ENCODE measurements around the gene EPS8.

EPS8 gene

DNA sequence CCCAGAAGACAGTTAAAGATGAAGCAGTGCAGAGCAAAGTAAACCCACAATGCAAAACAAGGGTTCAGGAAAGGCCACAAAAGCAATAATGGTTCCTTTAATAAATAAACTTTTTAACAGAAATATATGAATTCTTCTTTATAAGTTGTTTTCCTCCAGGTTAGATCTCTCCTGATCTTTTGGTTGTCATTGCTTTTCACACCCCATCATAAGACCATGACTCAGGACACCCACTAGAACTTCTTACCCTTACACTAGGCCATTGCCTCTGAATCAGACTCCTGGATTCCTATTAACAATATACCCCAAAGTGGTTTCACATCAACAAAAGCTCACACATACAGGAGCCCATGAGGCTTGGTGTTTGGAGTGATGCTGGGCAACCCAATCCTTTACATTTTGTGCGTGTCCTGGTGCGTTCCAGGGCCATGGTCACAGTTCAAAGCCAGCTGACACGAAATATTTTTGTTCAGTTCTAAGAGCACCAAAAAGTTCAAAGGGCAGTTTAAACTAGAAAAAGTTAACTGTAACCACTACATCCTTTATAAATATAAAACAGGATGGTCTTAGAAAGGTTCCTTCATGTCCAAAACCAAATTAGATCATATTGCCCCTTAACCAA lies 187.0 kb downstream of the EPS8 start:
- no peak for DNase-seq (ENCODE audit: low spot score)

DNA sequence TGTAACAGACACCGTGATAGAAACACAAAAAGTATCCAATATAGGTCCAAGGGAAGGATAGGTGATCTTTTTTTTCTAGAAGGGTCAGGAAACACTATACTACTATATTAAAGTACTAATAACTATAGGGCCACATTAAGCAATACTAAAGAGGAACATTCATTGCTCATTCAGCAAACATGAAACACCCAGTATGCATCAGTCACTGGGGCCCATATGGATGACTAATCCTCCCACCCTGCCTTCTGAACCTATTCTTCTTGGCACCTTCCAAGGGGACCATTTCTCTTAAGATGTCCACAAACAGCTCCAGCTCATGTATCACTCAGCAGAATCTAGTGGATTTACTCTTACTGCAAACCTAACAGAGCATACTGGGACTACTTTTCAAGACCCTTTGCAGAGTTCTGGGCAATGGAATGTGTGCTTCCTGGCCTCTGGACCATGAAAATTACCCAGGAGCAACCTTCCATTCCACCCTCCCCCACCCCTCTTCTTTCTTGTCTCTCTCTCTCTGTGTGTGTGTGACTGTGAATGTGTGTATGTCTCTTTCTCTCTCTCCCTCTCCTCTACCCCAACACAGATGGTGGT lies 187.9 kb downstream of the EPS8 start:
- peak; percentile 54 for DNase-seq (ENCODE audit: low spot score)

DNA sequence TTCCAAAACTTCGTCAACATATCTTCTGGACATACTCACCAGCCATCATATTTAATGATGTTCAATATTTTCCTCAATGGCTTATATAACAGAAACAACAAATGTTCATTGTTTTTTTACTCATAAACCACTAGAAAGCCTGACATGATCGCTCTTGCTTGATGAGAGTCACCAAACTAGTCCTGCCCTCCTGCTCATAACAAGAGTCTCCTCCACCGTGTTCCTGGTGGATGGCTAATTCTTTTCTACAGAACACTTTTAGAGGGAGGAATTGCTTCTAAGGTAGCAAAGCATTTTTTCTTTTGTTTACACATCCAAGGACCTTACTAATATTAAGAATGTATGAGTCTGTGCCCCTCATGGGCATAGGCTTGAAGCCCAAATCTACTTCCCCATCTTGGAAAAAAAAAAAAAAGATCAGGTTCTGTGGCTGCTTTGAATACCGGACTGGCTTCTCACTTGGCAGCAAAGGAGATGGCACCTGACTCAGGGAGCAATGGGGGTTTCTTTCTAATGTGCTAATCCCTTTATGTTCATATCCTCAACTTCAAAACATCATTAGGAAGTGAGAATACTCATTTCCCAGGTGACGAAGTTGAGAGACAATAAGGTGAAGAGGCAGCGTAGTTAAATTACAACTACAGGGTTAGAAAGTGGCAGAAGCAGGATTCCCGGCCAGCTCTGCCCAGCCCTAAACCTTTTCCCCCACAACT lies 188.8 kb downstream of the EPS8 start:
- DNase-seq (ENCODE audit: low spot score), result no peak

DNA sequence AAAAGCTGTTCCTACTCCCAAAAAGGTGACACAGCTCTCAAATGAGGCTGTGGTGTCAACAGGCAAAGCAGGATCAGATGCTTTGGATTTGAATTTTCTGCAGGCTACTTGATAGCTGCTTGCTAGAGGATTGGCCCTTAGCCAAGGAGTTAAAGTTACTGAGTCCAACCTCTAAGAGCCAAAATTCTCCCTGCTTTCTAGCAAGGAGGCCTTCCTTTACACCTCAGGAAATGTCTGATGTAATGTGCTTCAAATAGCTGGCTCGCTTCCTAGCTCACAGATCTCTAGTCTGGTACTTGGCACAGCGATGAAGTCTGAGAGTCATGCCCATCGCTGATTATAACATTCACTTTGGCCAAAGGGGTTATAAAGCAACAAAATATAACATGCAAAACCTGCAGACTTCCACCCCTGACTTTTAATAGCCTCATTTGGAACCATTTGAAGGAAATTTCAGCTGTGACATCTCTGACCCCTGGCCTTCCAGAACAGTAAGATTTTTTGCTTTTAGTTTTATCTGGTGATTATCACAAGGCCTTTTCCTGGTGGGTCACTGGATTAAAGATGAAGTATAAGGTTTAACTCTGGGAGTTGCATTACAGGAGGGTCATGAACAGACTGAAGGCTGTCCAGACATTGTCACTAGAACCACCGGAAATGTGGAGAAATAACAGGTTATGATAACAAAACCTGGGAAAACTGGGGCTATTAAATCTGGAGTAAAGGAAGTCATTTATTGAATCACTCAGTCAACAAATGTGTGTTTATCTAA lies 189.7 kb downstream of the EPS8 start:
- DNase-seq (ENCODE audit: low spot score), result no peak

DNA sequence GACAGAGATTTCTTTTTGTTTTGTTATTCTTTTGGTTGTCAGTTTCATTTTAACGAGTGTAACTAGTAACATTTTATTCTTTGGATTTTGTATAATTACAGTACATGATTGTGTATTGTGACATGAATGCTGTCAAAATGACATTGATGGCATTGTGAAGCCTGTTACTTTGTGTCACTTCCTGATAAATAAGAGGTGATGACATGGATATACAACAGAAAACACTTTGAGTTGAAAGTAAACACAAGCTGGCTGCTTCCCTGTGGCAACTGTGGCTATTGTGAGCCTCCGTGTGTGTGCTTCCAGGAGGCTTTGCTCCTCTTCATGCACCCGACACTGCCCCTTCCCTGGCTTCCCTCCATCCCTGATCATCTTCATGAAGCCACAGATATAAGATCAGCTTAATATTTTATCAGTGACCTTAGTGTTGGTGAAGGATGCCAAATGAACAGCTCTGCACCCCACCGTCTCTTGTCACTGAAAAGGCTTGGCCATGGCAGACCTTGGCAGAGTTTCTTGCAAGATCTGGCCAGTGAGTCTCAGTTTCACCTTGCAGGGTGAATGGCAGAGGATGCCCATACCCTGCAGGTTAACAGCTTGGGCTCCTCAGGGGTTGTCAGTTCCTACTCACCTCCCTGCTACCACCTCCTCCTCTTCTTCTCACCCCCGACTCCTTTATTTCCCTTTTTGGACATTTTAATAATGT lies 191.9 kb downstream of the EPS8 start:
- DNase-seq (ENCODE audit: low spot score), result no peak

DNA sequence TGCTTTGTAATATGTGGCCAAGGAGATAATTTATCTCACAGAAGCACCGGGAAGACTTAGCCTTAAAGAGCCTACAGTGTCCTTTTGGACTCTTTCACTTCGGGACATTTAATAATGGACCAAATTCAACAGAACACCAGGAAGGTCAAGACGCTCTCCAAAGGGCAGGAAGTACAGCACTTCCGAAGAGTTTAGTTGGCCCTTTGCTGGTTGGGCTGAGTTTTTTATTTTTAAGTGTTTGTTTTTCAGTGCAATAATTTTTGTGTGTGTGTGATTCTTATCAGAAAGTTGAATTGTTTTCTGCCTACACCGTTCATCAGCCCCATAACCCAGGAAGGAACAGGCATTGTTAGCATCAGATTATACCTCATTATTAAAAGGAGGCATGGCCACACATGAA lies 193.0 kb downstream of the EPS8 start:
- DNase-seq (ENCODE audit: low spot score), result no peak

DNA sequence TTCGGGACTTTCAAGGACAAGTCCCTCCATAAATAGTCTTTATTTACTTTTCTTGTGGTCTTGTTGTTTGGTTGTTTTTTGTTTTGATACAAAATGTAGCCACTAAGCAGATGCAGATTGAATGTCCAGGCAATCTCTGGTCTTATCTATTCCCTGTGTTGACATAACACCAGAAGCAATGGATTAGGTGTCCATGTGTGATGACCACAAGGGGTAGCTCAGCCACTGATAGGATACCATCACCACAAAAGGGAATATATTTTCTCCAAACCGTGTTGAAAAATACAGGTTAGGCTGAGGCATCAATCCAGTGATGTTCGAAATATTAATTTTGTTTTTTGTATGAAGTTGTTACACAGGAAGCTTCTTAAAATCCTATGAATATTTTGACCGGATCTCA lies 196.3 kb downstream of the EPS8 start:
- DNase-seq (ENCODE audit: low spot score), result no peak

DNA sequence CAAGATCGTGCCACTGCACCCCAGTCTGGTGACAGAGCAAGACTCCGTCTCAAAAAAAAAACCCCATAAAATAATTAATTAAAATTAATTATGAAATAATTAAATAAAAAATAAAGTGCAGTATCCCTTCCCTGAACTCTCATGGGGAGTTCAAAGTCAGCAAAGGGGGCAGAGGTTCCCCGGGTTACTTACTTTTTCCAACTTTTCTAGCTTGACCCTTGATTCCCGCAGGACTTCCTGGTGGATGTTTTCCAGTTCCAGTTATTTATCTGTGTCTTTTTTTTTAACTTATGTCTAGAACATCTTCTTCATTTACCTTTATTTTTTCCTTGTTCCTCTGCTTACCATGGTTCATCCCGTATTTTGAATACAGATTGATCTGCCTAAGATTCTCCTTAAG lies 197.4 kb downstream of the EPS8 start:
- no peak for DNase-seq (ENCODE audit: low spot score)

DNA sequence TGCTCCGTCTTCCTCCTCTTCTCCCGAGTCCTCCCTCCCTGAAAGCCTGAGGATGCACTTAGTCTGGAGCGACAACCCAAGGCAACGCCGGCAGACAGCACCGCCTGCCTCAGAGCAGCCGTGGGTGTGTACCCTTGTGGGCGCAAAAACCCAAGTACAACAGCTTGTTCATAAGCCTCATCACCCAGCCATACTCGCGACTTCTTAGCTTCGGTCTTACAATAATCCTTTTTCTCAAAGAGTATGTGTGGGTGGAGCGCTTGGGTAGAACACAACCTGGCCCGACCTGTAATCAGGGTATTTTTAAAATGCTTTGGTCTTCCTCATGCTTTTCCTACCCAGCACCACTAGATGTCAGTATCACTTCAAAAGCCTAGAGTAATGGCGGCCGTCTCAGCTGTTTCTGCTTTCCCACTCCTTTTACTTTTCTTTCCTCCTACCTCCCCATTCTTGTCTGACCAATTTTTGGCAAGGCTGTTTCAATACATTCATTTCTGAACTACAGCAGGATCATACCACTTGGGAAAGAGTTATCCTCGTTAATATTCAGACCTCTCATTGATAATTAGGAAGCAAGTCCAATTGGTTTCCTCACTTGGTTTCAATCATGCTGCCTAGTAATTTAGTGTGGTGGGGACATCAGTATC lies 198.9 kb downstream of the EPS8 start:
- DNase-seq (ENCODE audit: low spot score), result peak; percentile 79

DNA sequence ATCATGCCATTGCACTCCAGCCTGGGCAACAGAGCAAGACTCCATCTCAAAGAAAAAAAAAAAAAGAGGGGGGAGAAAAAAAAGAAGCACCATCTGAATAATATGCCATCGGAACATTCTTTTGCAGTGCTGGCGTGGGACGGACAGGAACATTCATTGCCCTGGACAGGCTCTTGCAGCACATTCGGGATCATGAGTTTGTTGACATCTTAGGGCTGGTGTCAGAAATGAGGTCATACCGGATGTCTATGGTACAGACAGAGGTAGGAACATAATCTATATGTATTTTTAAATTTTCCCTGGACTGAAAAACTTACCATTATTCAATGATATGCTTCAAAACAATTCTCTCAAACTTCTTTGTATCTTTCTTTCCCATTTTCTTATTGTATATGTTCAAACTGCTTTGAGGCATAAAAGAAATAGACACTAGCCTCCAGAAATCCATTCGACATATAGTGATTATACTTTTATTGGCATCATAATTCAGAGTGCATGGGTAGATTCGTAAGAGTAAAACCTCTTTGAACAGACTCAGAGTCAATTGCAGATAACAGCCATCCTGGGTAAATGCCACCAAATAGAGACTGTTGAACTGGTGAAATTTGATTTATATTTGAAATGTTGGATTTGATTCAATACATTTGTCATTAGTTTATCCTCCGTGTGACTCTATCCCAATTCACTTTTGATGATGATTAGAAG lies 199.7 kb downstream of the EPS8 start:
- no peak for DNase-seq (ENCODE audit: low spot score)

DNA sequence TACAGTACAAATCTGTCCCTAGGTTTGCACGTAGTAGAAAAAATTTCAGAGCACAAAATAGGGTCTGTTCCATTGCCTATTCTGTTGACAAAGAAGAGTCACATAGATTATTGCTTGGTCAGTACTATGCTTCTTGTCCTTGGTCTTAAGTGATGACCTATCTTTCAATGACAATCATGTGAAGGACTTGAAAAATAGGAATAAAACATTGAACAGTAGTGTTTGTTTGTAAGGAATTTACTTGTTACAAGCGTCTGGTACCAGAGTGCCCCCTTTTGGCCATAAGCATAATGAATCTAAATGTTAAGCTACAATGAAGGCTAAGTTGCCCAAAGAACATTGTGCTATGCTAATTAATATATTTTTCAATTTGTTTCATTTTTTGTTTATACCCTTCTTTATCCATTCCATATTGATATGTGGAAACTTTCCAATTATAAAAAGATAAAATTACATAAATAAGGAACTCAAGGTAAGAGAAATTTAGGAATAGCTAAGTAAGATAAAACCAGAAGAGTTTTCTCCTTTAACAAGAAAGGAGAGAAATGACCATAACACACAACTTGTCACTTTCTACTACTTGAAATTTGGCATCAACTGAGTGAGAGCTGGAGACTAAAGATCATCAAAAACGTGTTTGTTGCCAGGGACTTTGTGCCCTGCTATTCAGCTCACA lies 204.7 kb downstream of the EPS8 start:
- peak; percentile 61 for DNase-seq (ENCODE audit: low spot score)

DNA sequence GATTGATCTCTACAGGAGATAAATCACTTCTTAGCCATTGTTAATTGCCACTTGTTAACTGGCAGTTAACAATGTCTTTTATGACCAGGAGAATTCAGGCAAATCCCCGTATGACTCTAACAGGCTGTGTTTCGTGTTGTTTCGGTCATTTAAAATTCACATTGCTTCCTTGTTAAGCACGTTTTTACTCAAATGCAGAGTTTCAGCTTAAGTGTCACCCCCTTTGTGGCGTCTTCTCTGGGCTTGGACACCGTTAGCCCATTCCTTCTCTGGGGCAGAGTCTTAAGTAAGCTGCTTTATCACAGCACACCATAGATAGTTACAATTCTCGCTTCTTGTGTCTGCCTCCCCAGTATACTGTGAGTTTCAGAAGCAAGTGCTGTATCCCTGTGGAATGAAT lies 205.4 kb downstream of the EPS8 start:
- no peak for DNase-seq (ENCODE audit: low spot score)

DNA sequence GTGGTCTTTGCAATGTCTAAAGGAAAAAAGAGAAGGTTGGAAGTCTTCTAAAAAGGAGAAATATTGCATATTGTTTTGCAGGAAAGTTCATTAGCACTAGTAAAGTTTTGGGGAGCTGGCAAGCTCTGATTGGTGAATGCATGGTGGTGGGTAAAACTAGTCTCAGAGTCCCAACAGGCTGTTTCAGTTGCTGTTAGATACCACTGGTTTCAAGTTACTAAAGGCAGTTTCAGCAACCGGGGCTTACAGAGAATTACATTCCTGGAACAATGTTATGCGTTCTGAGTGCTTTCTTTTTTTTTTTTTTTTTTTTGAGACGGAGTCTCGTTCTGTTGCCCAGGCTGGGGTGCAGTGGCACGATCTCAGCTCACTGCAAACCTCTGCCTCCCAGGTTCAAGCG lies 208.2 kb downstream of the EPS8 start:
- no peak for DNase-seq (ENCODE audit: low spot score)

DNA sequence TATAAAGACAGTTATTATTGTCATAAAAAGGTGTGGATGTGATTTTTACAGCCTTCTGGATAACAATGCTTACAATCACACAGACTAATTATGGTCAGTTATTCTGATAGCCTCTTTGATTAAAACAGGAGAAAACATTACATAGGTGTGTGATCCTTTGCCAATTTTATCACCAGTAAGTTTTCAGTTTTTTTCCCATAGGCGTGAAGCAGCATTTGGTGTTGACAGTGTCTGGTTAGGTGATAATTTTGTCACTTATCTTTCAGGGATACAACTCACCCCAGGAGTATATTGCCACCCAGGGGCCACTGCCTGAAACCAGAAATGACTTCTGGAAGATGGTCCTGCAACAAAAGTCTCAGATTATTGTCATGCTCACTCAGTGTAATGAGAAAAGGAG lies 208.8 kb downstream of the EPS8 start:
- no peak for DNase-seq (ENCODE audit: low spot score)

DNA sequence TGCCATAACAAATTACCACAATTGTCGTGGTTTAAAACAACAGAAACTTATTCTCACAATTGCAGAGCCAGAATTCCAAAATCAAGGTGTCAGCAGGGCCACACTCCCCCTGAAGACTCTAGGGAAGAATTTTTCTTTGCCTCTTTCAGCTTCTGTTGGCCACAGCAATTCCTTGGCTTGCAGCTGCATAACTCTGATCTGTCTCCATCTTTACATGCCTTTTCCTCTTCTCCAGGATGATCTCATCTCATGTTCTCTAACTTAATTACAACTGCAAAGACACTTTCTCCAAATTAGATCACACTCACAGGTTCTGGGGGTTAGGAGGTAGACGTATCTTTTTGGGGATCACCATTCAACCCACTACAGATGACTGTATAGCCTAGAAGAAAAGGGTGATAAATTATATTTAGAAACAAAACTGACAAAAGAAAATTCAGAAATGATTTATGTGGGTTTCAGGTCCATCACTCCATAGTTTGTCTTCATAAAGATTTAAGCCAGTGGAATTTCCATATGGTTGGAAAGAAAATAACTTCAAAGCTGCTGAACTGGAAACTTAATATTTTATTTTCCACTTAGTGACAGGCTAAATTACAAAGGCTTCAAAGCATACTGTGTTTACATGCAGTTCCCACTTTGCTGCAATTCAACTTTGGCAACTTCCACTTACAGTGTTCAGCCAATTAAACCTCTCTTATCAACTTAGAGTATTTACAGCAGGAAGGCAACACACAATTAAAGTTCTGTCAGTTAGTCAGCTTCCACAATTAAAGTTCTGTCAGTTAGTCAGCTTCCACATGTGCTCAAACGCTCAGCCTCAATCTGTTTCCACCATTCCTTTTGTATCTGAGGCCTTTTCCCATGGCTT lies 213.3 kb downstream of the EPS8 start:
- no peak for DNase-seq (ENCODE audit: low spot score)

DNA sequence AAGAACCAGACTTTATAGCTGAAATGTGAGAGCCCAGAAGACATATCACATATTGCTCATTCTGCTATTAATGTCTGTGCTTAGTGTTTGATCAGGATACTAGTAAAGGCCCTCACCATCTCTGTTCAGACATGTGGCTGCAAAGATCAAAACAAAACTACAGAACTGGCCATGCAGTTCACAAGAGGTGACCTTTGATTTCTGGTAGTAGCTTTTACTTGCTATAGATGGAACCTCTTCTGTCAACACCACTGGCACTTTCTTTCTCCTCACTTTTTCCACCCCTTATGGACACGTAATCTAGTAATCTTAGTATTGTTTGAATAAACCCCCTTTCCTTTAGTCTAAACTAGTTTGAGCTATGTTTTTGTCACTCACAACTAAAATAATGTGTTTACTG lies 214.8 kb downstream of the EPS8 start:
- no peak for DNase-seq (ENCODE audit: low spot score)
